H9 (cell line): ENCODE measurements around the gene ASB18. TPM values are rescaled to one million over a fixed set of nuclear protein-coding genes. Genes with fewer than 3 reads are reported as not detected.

Experiments
- DNase-seq: peaks from one replicate; pipeline ENCODE4 v3.0.0-alpha.2; 2017
- H2AFZ ChIP-seq: one replicate; pipeline ENCODE4 v1.6.1; 2013; ENCODE audit warnings: mild to moderate bottlenecking, low read length, control low read depth, moderate library complexity
- H2AK5ac ChIP-seq: 2 replicates; pipeline ENCODE4 v1.6.1; 2013; ENCODE audit warnings: low read length, control low read depth, mixed read lengths; ENCODE audit not compliant: insufficient read length
- H2BK120ac ChIP-seq: one replicate; pipeline ENCODE4 v1.6.1; 2013; ENCODE audit warnings: low read depth, mild to moderate bottlenecking, low read length, control low read depth, inconsistent platforms; ENCODE audit not compliant: poor library complexity, severe bottlenecking
- H2BK12ac ChIP-seq: 2 replicates; pipeline ENCODE4 v1.6.1; 2013; ENCODE audit warnings: low read length, control low read depth, mixed read lengths, low read depth; ENCODE audit not compliant: insufficient read length
- H2BK15ac ChIP-seq: 2 replicates; pipeline ENCODE4 v1.6.1; 2013; ENCODE audit warnings: low read depth, low read length, control low read depth
- H2BK20ac ChIP-seq: one replicate; pipeline ENCODE4 v1.6.1; 2013; ENCODE audit warnings: low read depth, mild to moderate bottlenecking, low read length, control low read depth, inconsistent platforms; ENCODE audit not compliant: poor library complexity, severe bottlenecking
- H2BK5ac ChIP-seq: 2 replicates; pipeline ENCODE4 v1.6.1; 2013; ENCODE audit warnings: low read length, control low read depth, mixed read lengths; ENCODE audit not compliant: insufficient read length
- H3K14ac ChIP-seq: 2 replicates; pipeline ENCODE4 v1.6.1; 2013; ENCODE audit warnings: low read length, control low read depth; ENCODE audit not compliant: insufficient read depth
- H3K18ac ChIP-seq: 2 replicates; pipeline ENCODE4 v1.6.1; 2013; ENCODE audit warnings: low read depth, mild to moderate bottlenecking, mixed read lengths, low read length, control low read depth; ENCODE audit not compliant: insufficient read length
- H3K23ac ChIP-seq: 2 replicates; pipeline ENCODE4 v1.6.1; 2013; ENCODE audit warnings: low read length, control low read depth, mixed read lengths, low read depth; ENCODE audit not compliant: insufficient read length
- H3K23me2 ChIP-seq: 2 replicates; pipeline ENCODE4 v1.6.1; 2013; ENCODE audit warnings: low read depth, mild to moderate bottlenecking, mixed read lengths, low read length, control low read depth; ENCODE audit not compliant: insufficient read length, poor library complexity, severe bottlenecking
- H3K27ac ChIP-seq: 2 replicates; pipeline ENCODE4 v1.5.1; 2013; ENCODE audit warnings: low read length, control low read depth, mixed read lengths, low read depth; ENCODE audit not compliant: insufficient read length
- H3K27me3 ChIP-seq: 2 replicates; pipeline ENCODE4 v1.6.1; 2013; ENCODE audit warnings: low read length, control low read depth, inconsistent platforms; ENCODE audit not compliant: insufficient read depth
- H3K4ac ChIP-seq: 2 replicates; pipeline ENCODE4 v1.6.1; 2013; ENCODE audit warnings: low read depth, mild to moderate bottlenecking, control low read depth, inconsistent platforms, low read length, moderate library complexity
- H3K4me1 ChIP-seq: 2 replicates; pipeline ENCODE4 v1.6.1; 2013; ENCODE audit warnings: low read length, control low read depth, inconsistent platforms; ENCODE audit not compliant: insufficient read depth
- H3K4me2 ChIP-seq: 2 replicates; pipeline ENCODE4 v1.6.1; 2013; ENCODE audit warnings: low read length, control low read depth, mixed read lengths; ENCODE audit not compliant: insufficient read length, insufficient read depth
- H3K56ac ChIP-seq: 2 replicates; pipeline ENCODE4 v1.6.1; 2013; ENCODE audit warnings: low read depth, mild to moderate bottlenecking, mixed read lengths, low read length, control low read depth; ENCODE audit not compliant: insufficient read length
- H3K79me1 ChIP-seq: 2 replicates; pipeline ENCODE4 v1.6.1; 2013; ENCODE audit warnings: low read depth, mild to moderate bottlenecking, moderate library complexity, low read length, control low read depth, inconsistent platforms; ENCODE audit not compliant: insufficient read depth, poor library complexity, severe bottlenecking
- H3K79me2 ChIP-seq: 2 replicates; pipeline ENCODE4 v1.6.1; 2013; ENCODE audit warnings: low read length, control low read depth, inconsistent platforms; ENCODE audit not compliant: insufficient read depth
- H3K9ac ChIP-seq: 2 replicates; pipeline ENCODE4 v1.6.1; 2013; ENCODE audit warnings: low read length, control low read depth, mixed read lengths; ENCODE audit not compliant: insufficient read length; ENCODE audit errors: extremely low read depth
- H3K9me3 ChIP-seq: one replicate; pipeline ENCODE4 v1.6.1; 2013; ENCODE audit warnings: low read depth, low read length, inconsistent platforms; ENCODE audit not compliant: control insufficient read depth
- H3T11ph ChIP-seq: one replicate; pipeline ENCODE4 v1.6.1; 2013; ENCODE audit warnings: mild to moderate bottlenecking, low read length, control low read depth, inconsistent platforms
- H4K20me1 ChIP-seq: one replicate; pipeline ENCODE4 v1.6.1; 2013; ENCODE audit not compliant: control insufficient read depth, insufficient read length, insufficient read depth
- H4K5ac ChIP-seq: 2 replicates; pipeline ENCODE4 v1.6.1; 2013; ENCODE audit warnings: low read depth, mild to moderate bottlenecking, mixed read lengths, low read length, control low read depth; ENCODE audit not compliant: insufficient read length
- H4K8ac ChIP-seq: replicated peaks from 2 replicates; pipeline ENCODE4 v1.6.1; 2013; ENCODE audit warnings: low read length, control low read depth, mixed read lengths, low read depth; ENCODE audit not compliant: insufficient read length
- H4K91ac ChIP-seq: 2 replicates; pipeline ENCODE4 v1.6.1; 2013; ENCODE audit warnings: low read depth, mild to moderate bottlenecking, moderate library complexity, mixed read lengths, low read length, control low read depth; ENCODE audit not compliant: insufficient read length
- H3K27ac Mint-ChIP-seq, 3 experiments: 2 replicates in 2 of 3; 3 replicates in 1 of 3; pipeline ENCODE4 v1.8.0; 2020 to 2021; ENCODE audit warnings: mixed read lengths in 3 of 3, mild to moderate bottlenecking in 1 of 3, moderate library complexity in 1 of 3
- H3K27me3 Mint-ChIP-seq: 2 replicates; pipeline ENCODE4 v1.8.0; 2021; ENCODE audit warnings: low read depth, mild to moderate bottlenecking, moderate library complexity, mixed read lengths
- H3K36me3 Mint-ChIP-seq, 3 experiments: 2 replicates in 2 of 3; 3 replicates in 1 of 3; pipeline ENCODE4 v1.8.0; 2020 to 2021; ENCODE audit warnings: low read depth in 3 of 3, mixed read lengths in 3 of 3; ENCODE audit not compliant: insufficient read depth in 1 of 3
- H3K4me1 Mint-ChIP-seq, 2 experiments: 2 replicates each; pipeline ENCODE4 v1.8.0; 2020; ENCODE audit warnings: mixed read lengths in 2 of 2
- H3K4me3 Mint-ChIP-seq, 2 experiments: 2 replicates in 1 of 2; 3 replicates in 1 of 2; pipeline ENCODE4 v1.8.0; 2020 to 2021; ENCODE audit warnings: mild to moderate bottlenecking in 2 of 2, mixed read lengths in 2 of 2, moderate library complexity in 1 of 2
- H3K9me3 Mint-ChIP-seq, 2 experiments: 2 replicates in 1 of 2; 3 replicates in 1 of 2; pipeline ENCODE4 v1.8.0; 2020; ENCODE audit warnings: mild to moderate bottlenecking in 2 of 2, mixed read lengths in 2 of 2, moderate library complexity in 1 of 2
- WGBS: extraction: QIAGEN DNeasy Blood & Tissue Kit; methylation state at CpG from one replicate; pipeline ENCODE4 v1.1.7; 2013; ENCODE audit warnings: missing lambda C conversion rate, low lambda C conversion rate, mixed read lengths; ENCODE audit not compliant: insufficient read length; ENCODE audit errors: extremely low coverage; 5-methylcytosine and 5-hydroxymethylcytosine counted together
- total RNA-seq: library from RNA; stranded (reverse); gene quantifications from 2 replicates; pipeline ENCODE4 v1.2.1, GENCODE V29; 2021
- TF ChIP-seq, protein P1 (sequence below): fragments of 200-600 bp; sonication (generic); conservative IDR thresholded peaks from 3 replicates; pipeline ENCODE4 v1.8.0; 2021; ENCODE audit warnings: antibody characterized with exemption, mild to moderate bottlenecking

The ASB18 gene
- total RNA-seq, 1 experiment from 2014 or later = not detected

DNA sequence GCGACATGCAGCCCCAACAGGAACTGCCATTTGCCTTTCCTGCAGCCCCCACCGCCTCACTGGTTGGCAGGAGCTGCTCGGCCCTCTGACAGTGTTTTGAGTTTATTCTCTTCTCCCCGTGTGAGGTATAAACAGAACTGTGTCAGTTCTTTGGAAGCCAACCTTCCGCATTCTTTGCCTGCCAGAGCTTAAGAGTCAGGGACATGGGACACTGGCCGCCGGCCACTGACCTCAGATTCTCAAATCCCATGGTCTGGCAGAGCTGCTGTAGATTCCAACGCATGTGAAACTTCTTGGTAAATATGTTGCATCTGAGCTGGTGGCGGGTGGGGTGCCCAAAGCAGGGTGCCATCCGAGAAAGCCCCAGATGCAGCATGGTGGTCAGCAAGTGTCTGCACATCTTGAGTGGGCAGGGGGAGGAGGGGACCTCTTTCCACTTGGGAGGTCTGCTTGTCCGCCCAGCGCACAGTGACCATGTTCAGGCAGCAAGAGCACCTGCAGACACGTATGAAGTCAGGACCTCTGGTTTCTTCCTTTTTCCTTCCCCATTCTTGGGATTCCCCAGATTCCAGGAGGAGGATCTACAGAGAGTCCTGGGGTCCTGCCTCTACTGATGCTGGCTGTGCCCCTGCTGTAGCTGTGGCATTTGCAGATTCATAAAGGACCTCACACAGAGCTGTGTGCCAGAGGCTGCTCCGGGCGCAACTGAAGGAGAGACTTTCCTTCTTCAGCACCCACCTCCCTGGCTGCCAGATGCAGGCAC lies 23.8 kb downstream of the ASB18 start:
- Histone ChIP-seq H3K18ac (no peak overlapping the region), H2AK5ac (no peak overlapping the region), H2AFZ (no peak overlapping the region), H3K4ac (no peak overlapping the region), H3K23ac (no peak overlapping the region), H3K23me2 (peaks cover 3% of the 10 kb centered on the region), H3K27ac (no peak overlapping the region), H3K4me2 (no peak overlapping the region), H3K27me3 (peaks cover 20% of the 10 kb centered on the region), H3K79me2 (no peaks in the 10 kb centered on the region), H2BK12ac (no peak overlapping the region), H3K4me1 (no peaks in the 10 kb centered on the region; the same call in 1 of the 2 replicates), H3K9ac (no peak overlapping the region), H3K56ac (no peak overlapping the region), H2BK120ac (no peak overlapping the region), H3T11ph (no peak overlapping the region), H4K5ac (no peak overlapping the region), H3K14ac (no peak overlapping the region), H3K79me1 (no peaks in the 10 kb centered on the region), H4K8ac (no peak overlapping the region), H3K9me3 (no peaks in the 10 kb centered on the region), H4K91ac (no peak overlapping the region), H2BK15ac (no peak overlapping the region), H4K20me1 (peaks cover 4% of the 10 kb centered on the region), H2BK20ac (no peak overlapping the region), H2BK5ac (no peak overlapping the region)
- Mint-ChIP-seq H3K27ac (no peak overlapping the region), H3K4me1 (peaks cover 31 to 37% of the 10 kb centered on the region in 2 experiments), H3K9me3 (peaks cover 0 to 3% of the 10 kb centered on the region in 2 experiments; a peak in 2 of 5 replicates), H3K4me3 (no peak overlapping the region), H3K27me3 (peaks cover 70% of the 10 kb centered on the region), H3K36me3 (peaks cover 0 to 4% (median 0%) of the 10 kb centered on the region in 3 experiments; a peak in 1 of 7 replicates)
- no peak for DNase-seq
- no CpG with 5 or more reads among the region's 15 CpGs for WGBS
- TF ChIP-seq, protein P1, sequence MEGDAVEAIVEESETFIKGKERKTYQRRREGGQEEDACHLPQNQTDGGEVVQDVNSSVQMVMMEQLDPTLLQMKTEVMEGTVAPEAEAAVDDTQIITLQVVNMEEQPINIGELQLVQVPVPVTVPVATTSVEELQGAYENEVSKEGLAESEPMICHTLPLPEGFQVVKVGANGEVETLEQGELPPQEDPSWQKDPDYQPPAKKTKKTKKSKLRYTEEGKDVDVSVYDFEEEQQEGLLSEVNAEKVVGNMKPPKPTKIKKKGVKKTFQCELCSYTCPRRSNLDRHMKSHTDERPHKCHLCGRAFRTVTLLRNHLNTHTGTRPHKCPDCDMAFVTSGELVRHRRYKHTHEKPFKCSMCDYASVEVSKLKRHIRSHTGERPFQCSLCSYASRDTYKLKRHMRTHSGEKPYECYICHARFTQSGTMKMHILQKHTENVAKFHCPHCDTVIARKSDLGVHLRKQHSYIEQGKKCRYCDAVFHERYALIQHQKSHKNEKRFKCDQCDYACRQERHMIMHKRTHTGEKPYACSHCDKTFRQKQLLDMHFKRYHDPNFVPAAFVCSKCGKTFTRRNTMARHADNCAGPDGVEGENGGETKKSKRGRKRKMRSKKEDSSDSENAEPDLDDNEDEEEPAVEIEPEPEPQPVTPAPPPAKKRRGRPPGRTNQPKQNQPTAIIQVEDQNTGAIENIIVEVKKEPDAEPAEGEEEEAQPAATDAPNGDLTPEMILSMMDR = no peak
